SH-SY5Y (cell line): ENCODE measurements around the gene NELFB.

Experiments
- GATA2 ChIP-seq: IDR thresholded peaks from 2 replicates; pipeline ENCODE4 v1.6.1; 2011; ENCODE audit warnings: mild to moderate bottlenecking, low read depth, low read length
- GATA3 ChIP-seq: IDR thresholded peaks from 2 replicates; pipeline ENCODE4 v1.6.1; 2011; ENCODE audit warnings: low read depth, mild to moderate bottlenecking, low read length, moderate library complexity

DNA sequence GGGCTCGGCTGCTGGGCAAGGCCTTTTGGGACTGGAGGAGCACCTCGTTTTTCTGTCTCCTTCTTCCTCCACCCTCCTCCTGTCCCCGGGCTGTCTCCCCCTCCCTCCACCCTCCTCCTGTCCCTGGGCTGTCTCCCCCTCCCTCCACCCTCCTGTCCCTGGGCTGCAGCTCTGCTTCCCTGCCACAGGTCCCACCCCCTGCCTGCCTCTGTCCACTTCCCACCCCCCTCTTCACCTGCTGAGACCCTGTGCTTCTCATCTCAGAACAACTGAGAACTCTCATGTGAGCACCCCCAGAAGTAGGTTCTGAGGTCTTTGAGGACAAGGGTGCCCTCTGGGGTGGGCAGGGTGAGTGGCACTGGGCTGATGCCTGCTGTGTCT, 16.6 kb downstream of the NELFB start:
- TF ChIP-seq GATA2, result no peak
- no peak for TF ChIP-seq GATA3
